Stimulated activated CD4-positive, alpha-beta T cell treated with anti-CD3 and anti-CD28 coated beads, TNF-alpha, amount 100 ng/mL, for 24 hours (primary cell): ENCODE results near the gene C2CD4A.

Source experiments
- DNase-seq, 3 experiments: peaks; one replicate each; pipeline ENCODE4 v3.0.0-alpha.2; 2020; ENCODE audit warnings: low read depth in 3 of 3

Gene C2CD4A

DNA sequence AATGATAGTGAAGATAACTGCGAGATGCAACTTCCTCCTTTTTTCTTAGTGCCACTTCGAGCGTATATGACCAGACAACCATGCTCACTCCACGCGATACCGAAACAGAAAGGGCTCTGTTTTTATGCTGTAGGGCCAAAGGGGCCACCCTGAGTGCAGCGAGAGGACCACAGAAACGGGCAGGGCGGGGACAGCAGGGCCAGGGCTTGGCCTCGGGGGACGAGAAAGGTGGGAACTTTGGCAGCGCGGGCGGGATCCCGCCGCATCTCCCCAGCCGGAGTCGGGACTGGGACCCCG is 7.0 kb upstream of the C2CD4A start:
- peak; percentile 9 to 53 (median 47) for DNase-seq

DNA sequence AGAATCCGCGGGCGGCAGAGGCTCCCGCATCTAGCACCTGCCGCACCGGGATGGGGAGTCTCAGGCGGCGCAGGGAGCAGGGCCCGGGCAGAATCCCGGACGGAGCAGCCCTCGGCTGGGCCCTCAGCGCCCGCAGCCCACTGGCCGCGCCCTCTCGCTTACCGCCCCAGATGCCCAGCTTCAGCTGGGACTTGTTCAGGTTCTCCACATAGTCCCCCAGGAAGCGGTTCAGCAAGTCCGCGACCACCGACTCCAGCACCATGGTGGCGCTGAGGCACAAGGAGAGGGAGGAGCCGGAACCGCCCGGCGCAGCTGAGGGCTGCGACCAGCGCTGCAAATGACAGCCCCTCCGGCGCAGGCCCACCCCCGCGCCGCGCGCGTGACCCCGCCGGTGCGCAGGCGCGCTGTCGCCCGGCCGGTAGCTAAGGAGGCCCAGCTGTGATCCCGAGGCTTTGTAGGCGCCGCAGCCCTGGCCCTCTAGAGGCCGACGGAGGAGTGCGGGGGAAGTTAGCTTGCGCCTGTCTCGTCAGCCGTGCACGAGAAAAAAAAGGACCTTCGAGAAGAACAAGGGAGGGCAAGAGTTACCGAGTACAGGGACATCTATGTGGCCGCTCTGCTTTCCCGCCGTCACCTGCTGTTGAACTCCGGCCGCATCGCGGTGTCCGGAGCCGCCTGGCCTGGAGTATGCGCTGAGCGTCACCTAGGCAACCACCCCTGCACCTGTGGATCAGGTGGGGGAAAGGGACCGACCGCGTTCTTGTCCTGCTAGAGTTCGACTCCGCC is 6.5 kb upstream of the C2CD4A start, which contains the start of gene VPS13C:
VPS13C (minus strand) TSS at position 335 of the 783 bp plus-strand sequence; CDS start at position 262, 73 bp downstream.
- DNase-seq: peak; percentile 82 to 87 (median 82)

GRCh38 chr15:62060896-62061280 is 5.9 kb upstream of the C2CD4A start:
- peak in 1 of 3 experiments; percentile 9 for DNase-seq

GRCh38 chr15:62063825-62064635 is 2.7 kb upstream of the C2CD4A start:
- DNase-seq: no peak

DNA sequence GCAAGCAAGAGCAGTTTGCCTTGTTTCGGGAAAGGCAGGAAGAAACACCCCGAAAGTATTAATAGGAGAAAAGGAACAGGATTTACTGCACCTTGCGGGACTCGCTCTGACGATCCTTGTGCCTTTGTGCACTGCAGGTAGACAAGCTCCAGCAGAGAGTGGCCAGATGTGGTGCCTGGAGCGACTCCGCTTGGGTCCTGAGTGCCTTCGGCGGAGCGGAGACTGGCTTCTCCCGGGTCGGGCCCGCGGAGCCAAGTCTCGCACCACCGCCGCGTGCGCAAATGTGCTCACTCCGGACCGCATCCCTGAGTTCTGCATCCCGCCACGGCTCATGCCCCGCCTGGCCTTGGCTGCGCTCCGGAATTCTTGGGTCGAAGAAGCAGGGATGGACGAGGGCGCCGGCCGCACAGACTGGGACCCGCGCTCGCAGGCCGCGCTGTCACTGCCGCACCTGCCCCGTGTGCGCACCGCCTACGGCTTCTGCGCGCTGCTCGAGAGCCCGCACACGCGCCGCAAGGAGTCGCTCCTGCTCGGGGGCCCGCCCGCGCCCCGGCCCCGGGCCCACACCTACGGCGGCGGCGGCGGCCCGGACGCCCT is 769 bp downstream of the C2CD4A start:
- peak in 1 of 3 experiments; percentile 19 for DNase-seq

DNA sequence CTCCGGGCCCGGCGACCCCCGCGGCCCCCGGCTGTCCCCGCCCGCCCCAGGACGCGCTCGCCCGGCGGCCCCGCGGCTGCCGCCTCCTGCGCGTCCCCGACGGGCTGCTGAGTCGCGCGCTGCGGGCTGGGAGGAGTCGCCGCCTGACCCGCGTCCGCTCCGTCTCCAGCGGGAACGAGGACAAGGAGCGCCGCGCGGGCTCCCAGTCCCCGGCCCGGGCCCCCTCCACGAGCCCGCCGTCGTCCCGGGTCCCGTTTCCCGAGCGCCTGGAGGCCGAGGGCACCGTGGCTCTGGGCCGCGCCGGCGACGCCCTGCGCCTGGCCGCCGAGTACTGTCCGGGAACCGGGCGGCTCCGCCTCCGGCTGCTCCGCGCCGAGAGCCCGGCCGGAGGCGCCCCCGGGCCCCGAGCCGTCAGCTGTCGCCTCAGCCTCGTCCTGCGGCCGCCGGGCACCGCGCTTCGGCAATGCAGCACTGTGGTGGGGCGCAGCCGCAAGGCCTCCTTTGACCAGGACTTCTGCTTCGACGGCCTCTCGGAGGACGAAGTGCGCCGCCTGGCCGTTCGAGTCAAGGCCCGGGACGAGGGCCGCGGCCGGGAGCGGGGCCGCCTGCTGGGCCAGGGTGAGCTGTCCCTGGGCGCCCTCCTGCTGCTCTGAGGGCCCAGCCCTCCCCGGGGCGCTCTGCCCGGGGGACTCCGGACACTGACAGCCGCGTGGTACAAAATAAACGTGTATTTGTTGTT is 1.5 kb downstream of the C2CD4A start:
- DNase-seq: peak in 1 of 3 experiments; percentile 11

GRCh38 chr15:62068810-62069167 is 2.0 kb downstream of the C2CD4A start:
- no peak for DNase-seq

DNA sequence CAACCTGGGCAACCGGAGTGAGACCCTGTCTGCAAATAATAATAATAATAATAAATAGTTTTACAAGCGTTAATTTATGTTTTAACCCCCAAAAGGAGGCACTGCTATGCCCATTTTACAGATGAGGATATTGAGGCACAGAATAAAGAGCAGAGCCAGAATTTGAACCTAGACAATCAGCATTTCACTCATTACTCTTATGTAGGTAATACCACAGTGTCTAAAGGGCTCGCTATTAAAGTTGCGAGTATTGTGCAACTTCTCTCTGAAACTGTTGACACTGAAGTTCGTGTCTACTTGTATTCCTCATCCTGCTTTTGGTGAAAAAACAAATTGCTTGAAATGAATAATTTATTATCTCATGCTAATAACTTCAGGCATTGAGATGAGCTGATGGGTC is 2.8 kb downstream of the C2CD4A start:
- DNase-seq: no peak

GRCh38 chr15:62071711-62072308 is 5.0 kb downstream of the C2CD4A start:
- DNase-seq: no peak

DNA sequence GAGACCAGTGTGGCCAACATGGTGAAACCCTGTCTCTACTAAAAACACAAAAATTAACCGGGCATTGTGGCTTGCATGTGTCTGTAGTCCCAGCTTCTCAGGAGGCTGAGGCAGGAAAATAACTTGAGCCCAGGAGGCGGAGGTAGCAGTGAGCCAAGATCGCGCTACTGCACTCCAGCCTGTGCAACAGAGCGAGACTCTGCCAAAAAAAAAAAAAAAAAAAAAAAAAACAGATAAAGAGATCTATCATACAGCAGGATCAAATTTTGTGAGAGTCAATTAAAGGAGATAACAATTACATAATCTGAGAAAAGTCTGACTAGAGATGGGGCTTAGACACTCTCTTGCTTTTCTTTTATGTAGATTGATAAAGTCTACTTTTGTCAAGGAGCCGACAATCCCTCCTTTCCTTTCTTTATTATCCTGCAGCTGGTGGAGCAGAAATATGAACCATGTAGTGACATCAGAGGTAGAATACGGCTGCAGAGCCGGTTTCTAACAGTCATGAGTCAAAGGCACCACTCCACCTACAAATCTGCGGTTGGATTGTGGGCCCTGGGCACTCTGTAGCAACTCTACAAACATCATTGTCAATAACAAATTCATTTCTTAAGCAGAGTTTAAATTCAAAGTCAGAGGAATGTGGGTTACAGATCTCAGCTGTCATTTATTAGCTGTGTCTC is 9.0 kb downstream of the C2CD4A start:
- no peak for DNase-seq

DNA sequence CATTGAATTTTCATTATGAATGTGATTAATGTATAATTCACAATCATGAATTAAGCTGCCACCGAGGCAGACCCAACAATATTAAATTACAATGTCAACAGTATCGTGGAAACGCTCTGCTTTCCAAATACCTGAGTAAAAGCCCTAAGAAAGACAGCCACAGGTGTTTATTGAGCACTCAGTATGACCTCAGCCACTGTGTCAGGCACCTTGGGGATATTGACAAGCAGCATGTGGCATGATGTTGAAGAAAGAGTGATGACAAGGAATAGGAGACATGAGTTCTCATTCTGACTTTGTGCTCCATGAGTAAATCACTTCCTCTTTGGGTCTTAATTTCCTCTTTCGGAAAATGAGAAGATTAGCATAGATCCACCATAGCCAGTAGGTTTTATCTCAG is 12.8 kb downstream of the C2CD4A start:
- no peak for DNase-seq

GRCh38 chr15:62083194-62084154 is 16.7 kb downstream of the C2CD4A start:
- DNase-seq: no peak

- DNase-seq: no peak
Measured at GRCh38 chr15:62085740-62086139, 19.0 kb downstream of the C2CD4A start.

DNA sequence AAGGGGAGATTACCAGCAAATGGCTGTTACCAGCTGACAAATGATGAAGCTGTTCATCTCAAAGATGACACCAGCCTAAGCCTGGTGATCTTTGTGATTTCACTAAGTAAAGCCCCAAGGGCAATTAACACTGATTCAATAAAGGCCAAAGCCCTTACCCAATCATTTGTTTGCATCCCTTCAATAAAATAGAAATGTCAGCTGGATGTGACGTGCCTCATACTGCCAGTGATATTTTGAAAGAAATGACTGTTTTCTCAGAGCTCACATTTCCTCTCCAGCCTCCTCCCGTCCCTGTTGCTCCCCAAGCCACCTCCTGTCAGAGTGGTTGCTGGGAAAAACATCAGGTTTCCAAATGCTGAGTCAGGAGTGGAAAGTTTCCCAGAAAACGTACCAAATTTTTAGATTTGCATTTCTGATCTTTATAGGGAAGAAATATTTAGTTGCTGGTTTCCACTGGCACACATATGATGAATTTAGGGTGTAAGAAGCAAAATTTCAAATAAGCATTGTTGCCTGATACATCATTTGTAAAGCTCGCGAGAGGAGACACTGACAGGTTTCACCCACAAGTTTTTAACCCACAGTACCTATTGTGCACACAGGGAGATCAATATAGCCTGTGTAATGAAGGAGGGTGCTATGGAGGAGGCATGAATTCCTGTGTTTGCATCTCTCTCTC is 21.0 kb downstream of the C2CD4A start:
- DNase-seq: no peak

DNA sequence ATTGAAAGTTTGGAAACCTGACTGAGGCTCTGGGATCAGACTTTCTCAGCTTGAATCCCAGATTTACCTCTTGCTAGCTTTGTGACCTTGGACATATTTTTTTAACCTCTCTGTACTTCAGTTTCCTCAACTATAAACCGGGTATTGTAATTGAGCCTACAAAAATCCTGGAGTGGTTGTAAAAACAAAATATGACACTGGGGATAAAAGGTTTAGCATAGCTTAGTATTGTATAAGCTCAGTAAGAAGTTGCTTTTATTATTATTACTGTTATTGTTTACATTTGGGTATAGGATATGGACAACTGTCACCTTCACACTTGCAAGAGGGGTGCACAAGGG is 21.5 kb downstream of the C2CD4A start:
- DNase-seq: no peak

DNA sequence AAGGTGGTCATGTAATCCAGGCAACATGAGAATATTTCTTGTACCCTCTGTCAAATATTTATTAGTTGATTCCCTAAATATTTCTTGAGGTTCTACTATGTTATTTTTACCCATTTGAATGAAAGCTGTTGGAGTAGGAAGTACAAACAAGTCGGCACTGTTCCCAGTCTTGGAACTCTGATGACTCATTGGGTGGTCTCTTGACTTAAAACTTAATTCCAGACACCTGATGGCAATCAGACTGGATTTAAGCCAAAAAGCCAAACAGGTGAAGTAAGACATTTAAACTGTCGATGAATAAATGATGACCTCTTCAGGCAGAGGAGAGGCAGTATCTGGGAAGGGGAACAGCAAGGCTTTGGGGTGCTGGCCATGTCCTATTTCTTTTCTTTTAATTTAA is 22.8 kb downstream of the C2CD4A start:
- no peak for DNase-seq

DNA sequence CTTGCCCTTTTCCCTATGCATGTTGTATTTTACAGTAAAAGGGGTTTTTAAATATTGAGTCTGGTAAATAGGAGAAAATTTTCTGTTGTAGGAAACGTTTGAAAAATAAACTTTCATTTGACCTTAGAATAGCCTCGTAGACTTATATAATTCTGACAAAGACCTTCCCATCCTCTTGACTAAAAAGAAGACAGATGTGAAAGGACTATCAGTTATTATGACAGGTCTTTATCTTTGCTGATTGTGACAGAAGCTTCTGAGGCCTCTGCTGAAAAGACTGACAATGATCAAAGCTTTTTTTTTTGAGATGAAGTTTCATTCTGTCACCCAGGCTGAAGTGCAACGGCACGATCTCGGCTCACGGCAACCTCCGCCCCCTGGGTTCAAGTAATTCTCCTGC is 24.2 kb downstream of the C2CD4A start:
- DNase-seq: no peak

- no peak for DNase-seq
Measured at GRCh38 chr15:62093809-62094208, 27.0 kb downstream of the C2CD4A start.

- DNase-seq: no peak
Measured at GRCh38 chr15:62094388-62094787, 27.6 kb downstream of the C2CD4A start.
